HTERT RPE-1 (cell line): ENCODE results near the gene SDR39U1.
"Not testable (repeated sequence)": the region's sequence is repeated elsewhere in the genome, so short reads cannot be mapped to it uniquely, and the experiment has no call there.

Experiments used
- in situ Hi-C: fragments of 300-500 bp; cut with MboI; formaldehyde crosslinking; loops from 4 replicates; pipeline ENCODE4 v1.14.3; 2020; ENCODE audit warnings: low sequenced_read_pairs

The SDR39U1 gene

GRCh38 chr14:24442240-24443052 lies at the start of gene SDR39U1:
Gene SDR39U1 (minus strand): TSS chr14:24442776. CDS start chr14:24442769, 7 bp downstream.
- in situ Hi-C loops, result no loop called here

- in situ Hi-C loops, result not testable (repeated sequence)
Observed at GRCh38 chr14:24491586-24492408, 49.2 kb upstream of the SDR39U1 start.

- in situ Hi-C loops, result no loop called here
Observed at GRCh38 chr14:24483604-24484252, 41.2 kb upstream of the SDR39U1 start.

GRCh38 chr14:24482699-24483303 lies 40.2 kb upstream of the SDR39U1 start:
- in situ Hi-C loops, result not testable (repeated sequence)

- in situ Hi-C loops, result no loop called here
Observed at GRCh38 chr14:24481622-24482324, 39.2 kb upstream of the SDR39U1 start.

GRCh38 chr14:24479999-24480398 lies 37.4 kb upstream of the SDR39U1 start:
- in situ Hi-C loops, result not testable (repeated sequence)

- in situ Hi-C loops, result no loop called here
Observed at GRCh38 chr14:24475261-24475660, 32.7 kb upstream of the SDR39U1 start.

GRCh38 chr14:24473211-24473610 lies 30.6 kb upstream of the SDR39U1 start:
- in situ Hi-C loops, result no loop called here

GRCh38 chr14:24470450-24470849 lies 27.9 kb upstream of the SDR39U1 start:
- in situ Hi-C loops, result not testable (repeated sequence)

- in situ Hi-C loops, result no loop called here
Observed at GRCh38 chr14:24465805-24466204, 23.2 kb upstream of the SDR39U1 start.

GRCh38 chr14:24465368-24465767 lies 22.8 kb upstream of the SDR39U1 start:
- in situ Hi-C loops, result no loop called here

- in situ Hi-C loops, result no loop called here
Observed at GRCh38 chr14:24463884-24464785, 21.6 kb upstream of the SDR39U1 start.

GRCh38 chr14:24463017-24463883 lies 20.7 kb upstream of the SDR39U1 start:
- in situ Hi-C loops, result no loop called here

GRCh38 chr14:24461336-24461735 lies 18.8 kb upstream of the SDR39U1 start:
- in situ Hi-C loops, result no loop called here

GRCh38 chr14:24459331-24459730 lies 16.8 kb upstream of the SDR39U1 start:
- in situ Hi-C loops, result no loop called here

GRCh38 chr14:24458736-24459135 lies 16.2 kb upstream of the SDR39U1 start:
- in situ Hi-C loops, result no loop called here

GRCh38 chr14:24456980-24457379 lies 14.4 kb upstream of the SDR39U1 start:
- in situ Hi-C loops, result no loop called here

GRCh38 chr14:24450828-24451227 lies 8.3 kb upstream of the SDR39U1 start:
- in situ Hi-C loops, result not testable (repeated sequence)
